HepG2 (cell line): ENCODE measurements around the gene TUBB4B. TPM values are rescaled to one million over a fixed set of nuclear protein-coding genes. Genes with fewer than 3 reads are reported as not detected.

Experiments
- FUBP1 ChIP-seq: sonication (generic); formaldehyde crosslinking; IDR thresholded peaks from 2 replicates; pipeline ENCODE4 v1.5.1; 2020; ENCODE audit warnings: missing genetic modification reagents, mild to moderate bottlenecking, borderline replicate concordance
- HOXA5 ChIP-seq: sonication (generic); formaldehyde crosslinking; IDR thresholded peaks from 2 replicates; pipeline ENCODE4 v1.4.0; 2020; ENCODE audit warnings: missing genetic modification reagents
- MTF2 ChIP-seq: sonication (generic); formaldehyde crosslinking; IDR thresholded peaks from 2 replicates; pipeline ENCODE4 v1.5.0; 2020; ENCODE audit warnings: missing genetic modification reagents, borderline replicate concordance
- ZBTB40 ChIP-seq, 2 experiments: fragments of 450-650 bp in 1 of 2; sonication (generic) in 1 of 2; formaldehyde crosslinking in 1 of 2; IDR thresholded peaks; 2 replicates each; pipeline versions ENCODE4 v1.6.1 to v1.8.0; 2016 to 2022; ENCODE audit warnings: antibody characterized with exemption in 1 of 2, mild to moderate bottlenecking in 1 of 2, missing genetic modification reagents in 1 of 2
- ZNF234 ChIP-seq: sonication (generic); formaldehyde crosslinking; conservative IDR thresholded peaks from 2 replicates; pipeline ENCODE4 v1.5.1; 2020; ENCODE audit warnings: mild to moderate bottlenecking, missing genetic modification reagents
- ZNF264 ChIP-seq: sonication (generic); formaldehyde crosslinking; IDR thresholded peaks from 2 replicates; pipeline ENCODE4 v1.4.0; 2020; ENCODE audit warnings: missing genetic modification reagents
- ZNF407 ChIP-seq: sonication (generic); formaldehyde crosslinking; IDR thresholded peaks from one replicate; pipeline ENCODE4 v1.5.1; 2020; ENCODE audit warnings: mild to moderate bottlenecking, missing genetic modification reagents; ENCODE audit errors: not compliant biosample characterization
- ZNF720 ChIP-seq: sonication (generic); formaldehyde crosslinking; IDR thresholded peaks from 2 replicates; pipeline ENCODE4 v1.4.0; 2020; ENCODE audit warnings: missing genetic modification reagents
- polyA plus RNA-seq, 8 experiments: library from polyadenylated mRNA; depleted of rRNA in 3 of 8; stranded (reverse) in 7 of 8; unstranded in 1 of 8; fragments of >200 nt; fragmentation: Illumina TruSeq in 4 of 8; extraction: Trizol in 4 of 8; gene quantifications; 2 replicates each; pipeline versions ENCODE4 v1.2.1 to v1.2.3, GENCODE V29; 2011 to 2016; ENCODE audit warnings: low read depth in 4 of 8, missing spikeins in 1 of 8, mixed read lengths in 1 of 8; ENCODE audit not compliant: insufficient read depth in 1 of 8
- total RNA-seq, 5 experiments: library from RNA; depleted of rRNA; stranded (reverse); fragments of >200 nt; fragmentation: Illumina TruSeq; extraction: Trizol; gene quantifications; 2 replicates each; pipeline ENCODE4 v1.2.3, GENCODE V29; 2016; ENCODE audit warnings: low read depth in 1 of 5

TUBB4B gene
- total and polyA plus RNA-seq, 2 of the 13 experiments (the other 11 are each of a cell fraction or from before 2014, with no cell fraction given): 182 to 412 TPM

GRCh38 chr9:137235424-137236237 lies 5.5 kb upstream of the TUBB4B start (continued):
- peak; percentile 47; the same call in 1 of the 2 replicates for TF ChIP-seq ZNF264
- TF ChIP-seq ZNF720 (CRISPR knock-in tag): no peak
- TF ChIP-seq FUBP1: no peak
- TF ChIP-seq MTF2 (CRISPR knock-in tag): no peak
- TF ChIP-seq ZNF234 (CRISPR knock-in tag): 0 out of 2 replicates have a peak, but pooled peaks have one; percentile 79
- no peak for TF ChIP-seq ZNF407
- no peak for TF ChIP-seq ZBTB40 (IDR thresholded peaks at IDR 0.05)
- no peak for TF ChIP-seq ZBTB40 (CRISPR knock-in tag; IDR thresholded peaks at IDR 0.05)
- TF ChIP-seq HOXA5 (CRISPR knock-in tag): no peak
